HL-60 (cell line): ENCODE measurements around the gene TUNAR.

ENCODE experiments used
- CTCF ChIP-seq: IDR thresholded peaks from one replicate; pipeline ENCODE4 v1.5.1; 2011; ENCODE audit warnings: low read length, control low read depth, inconsistent platforms; ENCODE audit not compliant: insufficient read depth
- POLR2AphosphoS5 ChIP-seq: IDR thresholded peaks from 2 replicates; pipeline ENCODE4 v1.6.1; 2012; ENCODE audit warnings: low read depth
- SPI1 ChIP-seq: IDR thresholded peaks from 2 replicates; pipeline ENCODE4 v1.6.1; 2012; ENCODE audit warnings: low read depth, mild to moderate bottlenecking, borderline replicate concordance
- TF ChIP-seq, protein P1 (sequence below): IDR thresholded peaks from 2 replicates; pipeline ENCODE4 v1.6.1; 2012; ENCODE audit warnings: low read depth; ENCODE audit not compliant: insufficient replicate concordance

DNA sequence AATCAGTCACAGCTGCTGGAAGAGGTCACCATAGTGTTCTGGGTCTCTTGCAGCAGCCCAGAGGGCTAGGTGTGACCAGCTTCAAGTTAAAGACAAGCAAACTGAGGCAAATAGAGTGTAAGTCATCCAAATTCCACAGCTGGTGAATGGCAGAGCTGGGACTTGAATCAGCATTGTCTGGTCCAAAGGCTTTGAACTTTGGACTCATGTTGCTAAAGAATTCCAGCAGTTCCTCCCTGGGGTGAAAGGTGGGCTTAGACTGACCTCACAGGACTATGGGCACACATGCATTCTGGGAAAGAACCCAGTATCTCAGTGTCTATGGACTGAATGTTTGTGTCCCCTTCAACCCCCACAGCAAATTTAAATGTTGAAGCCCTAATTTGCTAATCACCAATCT, 54.8 kb downstream of the TUNAR start:
- TF ChIP-seq, protein P1, sequence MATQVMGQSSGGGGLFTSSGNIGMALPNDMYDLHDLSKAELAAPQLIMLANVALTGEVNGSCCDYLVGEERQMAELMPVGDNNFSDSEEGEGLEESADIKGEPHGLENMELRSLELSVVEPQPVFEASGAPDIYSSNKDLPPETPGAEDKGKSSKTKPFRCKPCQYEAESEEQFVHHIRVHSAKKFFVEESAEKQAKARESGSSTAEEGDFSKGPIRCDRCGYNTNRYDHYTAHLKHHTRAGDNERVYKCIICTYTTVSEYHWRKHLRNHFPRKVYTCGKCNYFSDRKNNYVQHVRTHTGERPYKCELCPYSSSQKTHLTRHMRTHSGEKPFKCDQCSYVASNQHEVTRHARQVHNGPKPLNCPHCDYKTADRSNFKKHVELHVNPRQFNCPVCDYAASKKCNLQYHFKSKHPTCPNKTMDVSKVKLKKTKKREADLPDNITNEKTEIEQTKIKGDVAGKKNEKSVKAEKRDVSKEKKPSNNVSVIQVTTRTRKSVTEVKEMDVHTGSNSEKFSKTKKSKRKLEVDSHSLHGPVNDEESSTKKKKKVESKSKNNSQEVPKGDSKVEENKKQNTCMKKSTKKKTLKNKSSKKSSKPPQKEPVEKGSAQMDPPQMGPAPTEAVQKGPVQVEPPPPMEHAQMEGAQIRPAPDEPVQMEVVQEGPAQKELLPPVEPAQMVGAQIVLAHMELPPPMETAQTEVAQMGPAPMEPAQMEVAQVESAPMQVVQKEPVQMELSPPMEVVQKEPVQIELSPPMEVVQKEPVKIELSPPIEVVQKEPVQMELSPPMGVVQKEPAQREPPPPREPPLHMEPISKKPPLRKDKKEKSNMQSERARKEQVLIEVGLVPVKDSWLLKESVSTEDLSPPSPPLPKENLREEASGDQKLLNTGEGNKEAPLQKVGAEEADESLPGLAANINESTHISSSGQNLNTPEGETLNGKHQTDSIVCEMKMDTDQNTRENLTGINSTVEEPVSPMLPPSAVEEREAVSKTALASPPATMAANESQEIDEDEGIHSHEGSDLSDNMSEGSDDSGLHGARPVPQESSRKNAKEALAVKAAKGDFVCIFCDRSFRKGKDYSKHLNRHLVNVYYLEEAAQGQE = no peak
- no peak for TF ChIP-seq POLR2AphosphoS5
- no peak for TF ChIP-seq CTCF
- no peak for TF ChIP-seq SPI1
